Neural cell (in vitro differentiated cells): Measurements from ENCODE around the gene KCTD16. TPM values are rescaled to one million over a fixed set of nuclear protein-coding genes. Genes with fewer than 3 reads are reported as not detected.

Source experiments
- H2AFZ ChIP-seq: fragments of 200-600, 300-800 bp; sonication (generic), shearing (Covaris generic); 2 replicates; pipeline ENCODE4 v1.6.0; 2014; ENCODE audit warnings: low read depth, mild to moderate bottlenecking, antibody characterized with exemption, low read length, moderate library complexity
- H3F3A ChIP-seq: fragments of 200-600 bp; shearing (Covaris generic); 2 replicates; pipeline ENCODE4 v1.6.1; 2016; ENCODE audit warnings: mild to moderate bottlenecking, moderate library complexity, mixed read lengths, antibody characterized with exemption, low read length; ENCODE audit not compliant: insufficient read depth, poor library complexity, severe bottlenecking
- H3K27ac ChIP-seq: fragments of 200-600, 300-800 bp; sonication (generic), shearing (Covaris generic); 2 replicates; pipeline ENCODE4 v1.5.1; 2014; ENCODE audit warnings: mild to moderate bottlenecking, low read length, moderate library complexity
- H3K27me3 ChIP-seq: fragments of 300-800, 200-600 bp; sonication (generic), shearing (Covaris generic); 2 replicates; pipeline ENCODE4 v1.6.0; 2014; ENCODE audit warnings: mild to moderate bottlenecking, low read depth, low read length, moderate library complexity; ENCODE audit not compliant: insufficient read depth
- H3K36me3 ChIP-seq: fragments of 300-800, 200-600 bp; sonication (generic), shearing (Covaris generic); 2 replicates; pipeline ENCODE4 v1.5.1; 2014; ENCODE audit warnings: mild to moderate bottlenecking, antibody characterized with exemption, low read length, moderate library complexity; ENCODE audit not compliant: insufficient read depth
- H3K4me2 ChIP-seq: fragments of 300-800, 200-600 bp; sonication (generic), shearing (Covaris generic); 2 replicates; pipeline ENCODE4 v1.6.0; 2014; ENCODE audit warnings: mild to moderate bottlenecking, low read length
- H3K4me3 ChIP-seq: fragments of 300-800, 200-600 bp; sonication (generic), shearing (Covaris generic); 2 replicates; pipeline ENCODE4 v1.5.1; 2014; ENCODE audit warnings: mild to moderate bottlenecking, low read length, moderate library complexity
- H3K79me2 ChIP-seq: fragments of 200-600 bp; shearing (Covaris generic); replicated peaks from 2 replicates; pipeline ENCODE4 v1.6.0; 2014; ENCODE audit warnings: mild to moderate bottlenecking, low read length, moderate library complexity; ENCODE audit not compliant: insufficient read depth
- H3K9ac ChIP-seq: fragments of 300-800, 200-600 bp; sonication (generic), shearing (Covaris generic); 2 replicates; pipeline ENCODE4 v1.6.1; 2016; ENCODE audit warnings: mild to moderate bottlenecking, low read length, mixed read lengths
- H3K9me2 ChIP-seq: fragments of 200-600 bp; shearing (Covaris generic); 2 replicates; pipeline ENCODE4 v1.6.1; 2016; ENCODE audit warnings: mild to moderate bottlenecking, low read length, mixed read lengths; ENCODE audit not compliant: insufficient read depth
- H3K9me3 ChIP-seq: fragments of 200-600, 300-800 bp; sonication (generic), shearing (Covaris generic); 2 replicates; pipeline ENCODE4 v1.6.1; 2016; ENCODE audit warnings: mild to moderate bottlenecking, mixed run types, low read length, moderate library complexity, mixed read lengths
- H4K20me1 ChIP-seq: fragments of 200-600 bp; shearing (Covaris generic); 2 replicates; pipeline ENCODE4 v1.6.1; 2016; ENCODE audit warnings: mild to moderate bottlenecking, mixed run types; ENCODE audit not compliant: insufficient read depth
- EP300 ChIP-seq: fragments of 450-650 bp; conservative IDR thresholded peaks from 2 replicates; pipeline ENCODE4 v1.6.1; 2014; ENCODE audit warnings: antibody characterized with exemption, mild to moderate bottlenecking, moderate library complexity; ENCODE audit not compliant: poor library complexity, severe bottlenecking
- EZH2 ChIP-seq: fragments of 200-600, 300-800 bp; shearing (Covaris generic), sonication (generic); IDR thresholded peaks from 2 replicates; pipeline ENCODE4 v1.6.1; 2014; ENCODE audit warnings: antibody characterized with exemption, low read length, borderline replicate concordance, mild to moderate bottlenecking; ENCODE audit not compliant: insufficient read depth, poor library complexity, severe bottlenecking
- MXI1 ChIP-seq: fragments of 450-650 bp; conservative IDR thresholded peaks from 2 replicates; pipeline ENCODE4 v1.6.1; 2014; ENCODE audit warnings: antibody characterized with exemption, mild to moderate bottlenecking; ENCODE audit not compliant: poor library complexity, severe bottlenecking
- POLR2AphosphoS5 ChIP-seq: IDR thresholded peaks from 2 replicates; pipeline ENCODE4 v1.6.1; 2012
- RAD21 ChIP-seq: fragments of 450-650 bp; conservative IDR thresholded peaks from 2 replicates; pipeline ENCODE4 v1.6.1; 2014; ENCODE audit warnings: antibody characterized with exemption, mild to moderate bottlenecking, moderate library complexity
- SMC3 ChIP-seq: fragments of 450-650 bp; conservative IDR thresholded peaks from 2 replicates; pipeline ENCODE4 v1.6.1; 2014; ENCODE audit warnings: antibody characterized with exemption, mild to moderate bottlenecking, moderate library complexity; ENCODE audit not compliant: poor library complexity
- TAF1 ChIP-seq: IDR thresholded peaks from 2 replicates; pipeline ENCODE4 v1.6.1; 2012; ENCODE audit warnings: low read depth
- polyA plus RNA-seq: library from polyadenylated mRNA; depleted of rRNA; stranded (reverse); fragments of >200 nt; gene quantifications from 2 replicates; pipeline ENCODE4 v1.2.3, GENCODE V29; 2014
- TF ChIP-seq, protein P1 (sequence below): IDR thresholded peaks from 2 replicates; pipeline ENCODE4 v1.6.1; 2012; ENCODE audit warnings: borderline replicate concordance
- TF ChIP-seq, protein P2 (sequence below): fragments of 450-650 bp; IDR thresholded peaks from 2 replicates; pipeline ENCODE4 v1.5.1; 2014; ENCODE audit warnings: antibody characterized with exemption, mild to moderate bottlenecking, moderate library complexity; ENCODE audit not compliant: poor library complexity, severe bottlenecking

The KCTD16 gene
- polyA plus RNA-seq, 1 donor from 2014 or later, result 7.1 TPM

DNA sequence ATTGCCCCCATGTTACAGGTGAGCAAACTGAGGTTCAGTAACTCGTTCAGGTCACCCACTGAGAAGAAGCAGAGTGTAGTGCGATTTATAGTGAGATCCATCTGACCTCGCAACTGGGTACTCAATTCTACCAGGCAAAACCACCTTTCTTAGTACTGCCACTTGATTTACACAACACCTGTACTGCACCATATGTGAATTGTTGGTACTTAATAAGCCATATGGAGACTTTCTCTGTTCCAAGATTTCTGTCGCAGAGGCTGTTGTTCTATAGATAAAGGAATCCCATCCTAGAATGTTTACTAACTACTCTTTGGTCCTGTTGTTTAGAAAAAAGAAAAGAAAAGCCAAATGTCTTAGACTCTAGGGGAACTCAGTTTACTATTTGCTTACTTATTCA lies 287.5 kb downstream of the KCTD16 start:
- no peak overlapping the region for H3K9ac ChIP-seq
- no peaks in the 10 kb centered on the region for H3K9me3 ChIP-seq
- H3K36me3 ChIP-seq, result no peaks in the 10 kb centered on the region
- no peak for TF ChIP-seq TAF1
- TF ChIP-seq RAD21, result no peak
- TF ChIP-seq SMC3, result no peak
- TF ChIP-seq, protein P1, sequence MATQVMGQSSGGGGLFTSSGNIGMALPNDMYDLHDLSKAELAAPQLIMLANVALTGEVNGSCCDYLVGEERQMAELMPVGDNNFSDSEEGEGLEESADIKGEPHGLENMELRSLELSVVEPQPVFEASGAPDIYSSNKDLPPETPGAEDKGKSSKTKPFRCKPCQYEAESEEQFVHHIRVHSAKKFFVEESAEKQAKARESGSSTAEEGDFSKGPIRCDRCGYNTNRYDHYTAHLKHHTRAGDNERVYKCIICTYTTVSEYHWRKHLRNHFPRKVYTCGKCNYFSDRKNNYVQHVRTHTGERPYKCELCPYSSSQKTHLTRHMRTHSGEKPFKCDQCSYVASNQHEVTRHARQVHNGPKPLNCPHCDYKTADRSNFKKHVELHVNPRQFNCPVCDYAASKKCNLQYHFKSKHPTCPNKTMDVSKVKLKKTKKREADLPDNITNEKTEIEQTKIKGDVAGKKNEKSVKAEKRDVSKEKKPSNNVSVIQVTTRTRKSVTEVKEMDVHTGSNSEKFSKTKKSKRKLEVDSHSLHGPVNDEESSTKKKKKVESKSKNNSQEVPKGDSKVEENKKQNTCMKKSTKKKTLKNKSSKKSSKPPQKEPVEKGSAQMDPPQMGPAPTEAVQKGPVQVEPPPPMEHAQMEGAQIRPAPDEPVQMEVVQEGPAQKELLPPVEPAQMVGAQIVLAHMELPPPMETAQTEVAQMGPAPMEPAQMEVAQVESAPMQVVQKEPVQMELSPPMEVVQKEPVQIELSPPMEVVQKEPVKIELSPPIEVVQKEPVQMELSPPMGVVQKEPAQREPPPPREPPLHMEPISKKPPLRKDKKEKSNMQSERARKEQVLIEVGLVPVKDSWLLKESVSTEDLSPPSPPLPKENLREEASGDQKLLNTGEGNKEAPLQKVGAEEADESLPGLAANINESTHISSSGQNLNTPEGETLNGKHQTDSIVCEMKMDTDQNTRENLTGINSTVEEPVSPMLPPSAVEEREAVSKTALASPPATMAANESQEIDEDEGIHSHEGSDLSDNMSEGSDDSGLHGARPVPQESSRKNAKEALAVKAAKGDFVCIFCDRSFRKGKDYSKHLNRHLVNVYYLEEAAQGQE, result no peak
- TF ChIP-seq, protein P2, sequence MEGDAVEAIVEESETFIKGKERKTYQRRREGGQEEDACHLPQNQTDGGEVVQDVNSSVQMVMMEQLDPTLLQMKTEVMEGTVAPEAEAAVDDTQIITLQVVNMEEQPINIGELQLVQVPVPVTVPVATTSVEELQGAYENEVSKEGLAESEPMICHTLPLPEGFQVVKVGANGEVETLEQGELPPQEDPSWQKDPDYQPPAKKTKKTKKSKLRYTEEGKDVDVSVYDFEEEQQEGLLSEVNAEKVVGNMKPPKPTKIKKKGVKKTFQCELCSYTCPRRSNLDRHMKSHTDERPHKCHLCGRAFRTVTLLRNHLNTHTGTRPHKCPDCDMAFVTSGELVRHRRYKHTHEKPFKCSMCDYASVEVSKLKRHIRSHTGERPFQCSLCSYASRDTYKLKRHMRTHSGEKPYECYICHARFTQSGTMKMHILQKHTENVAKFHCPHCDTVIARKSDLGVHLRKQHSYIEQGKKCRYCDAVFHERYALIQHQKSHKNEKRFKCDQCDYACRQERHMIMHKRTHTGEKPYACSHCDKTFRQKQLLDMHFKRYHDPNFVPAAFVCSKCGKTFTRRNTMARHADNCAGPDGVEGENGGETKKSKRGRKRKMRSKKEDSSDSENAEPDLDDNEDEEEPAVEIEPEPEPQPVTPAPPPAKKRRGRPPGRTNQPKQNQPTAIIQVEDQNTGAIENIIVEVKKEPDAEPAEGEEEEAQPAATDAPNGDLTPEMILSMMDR, result no peak
- TF ChIP-seq EZH2, result no peak
- no peak for TF ChIP-seq EP300
- no peak for TF ChIP-seq POLR2AphosphoS5
- no peak for TF ChIP-seq MXI1
- H3K4me3 ChIP-seq, result no peak overlapping the region
- H3K27ac ChIP-seq, result no peak overlapping the region
- H4K20me1 ChIP-seq, result no peaks in the 10 kb centered on the region
- H3K9me2 ChIP-seq, result no peaks in the 10 kb centered on the region
- no peaks in the 10 kb centered on the region for H3K27me3 ChIP-seq
- no peaks in the 10 kb centered on the region for H3F3A ChIP-seq
- no peak overlapping the region for H3K4me2 ChIP-seq
- H2AFZ ChIP-seq, result no peak overlapping the region
- H3K79me2 ChIP-seq, result no peaks in the 10 kb centered on the region

DNA sequence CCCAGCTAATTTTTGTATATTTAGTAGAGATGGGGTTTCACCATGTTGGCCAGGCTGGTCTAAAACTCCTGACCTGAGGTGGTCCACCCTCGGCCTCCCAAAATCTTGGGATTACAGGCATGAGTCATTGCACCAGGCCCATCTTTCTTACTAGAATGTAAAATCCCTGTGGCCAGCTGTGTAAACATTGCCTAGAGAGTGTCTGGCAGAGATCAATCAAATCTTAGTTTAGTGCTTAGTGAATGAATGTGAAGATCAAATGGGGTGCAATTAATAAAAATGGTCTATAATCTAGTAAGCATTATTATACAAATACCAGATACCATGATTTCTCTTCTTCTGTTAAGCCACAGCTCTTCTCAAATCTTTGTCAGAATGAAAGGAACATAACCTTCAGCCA lies 289.9 kb downstream of the KCTD16 start:
- H3K4me2 ChIP-seq, result no peak overlapping the region
- no peaks in the 10 kb centered on the region for H3F3A ChIP-seq
- no peak overlapping the region for H3K4me3 ChIP-seq
- no peaks in the 10 kb centered on the region for H3K79me2 ChIP-seq
- TF ChIP-seq TAF1 (no peak), RAD21 (no peak)
- H3K36me3 ChIP-seq, result no peaks in the 10 kb centered on the region
- no peaks in the 10 kb centered on the region for H3K27me3 ChIP-seq
- no peak overlapping the region for H3K27ac ChIP-seq
- no peaks in the 10 kb centered on the region for H3K9me2 ChIP-seq
- H2AFZ ChIP-seq, result no peak overlapping the region
- no peak overlapping the region for H3K9ac ChIP-seq
- H4K20me1 ChIP-seq, result no peaks in the 10 kb centered on the region
- H3K9me3 ChIP-seq, result no peaks in the 10 kb centered on the region

DNA sequence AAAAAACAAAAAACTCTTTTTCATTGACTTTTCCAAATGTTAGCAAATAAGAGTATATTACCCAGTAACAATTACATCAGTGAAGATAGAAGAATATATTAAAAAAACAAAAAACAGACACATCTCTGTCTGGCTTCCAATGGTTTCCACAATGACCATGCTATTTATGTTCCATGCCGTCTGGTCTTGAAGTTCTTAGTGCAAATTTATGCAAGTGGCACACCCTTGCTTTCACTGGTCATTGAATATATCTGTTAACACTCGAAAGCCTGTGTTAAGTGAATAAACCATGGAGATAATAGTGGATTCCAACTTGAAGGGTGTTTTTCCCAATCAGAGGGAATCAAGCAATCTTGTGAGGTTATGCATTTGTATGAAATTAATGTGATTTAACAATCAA lies 291.9 kb downstream of the KCTD16 start:
- H3K4me2 ChIP-seq, result no peak overlapping the region
- no peaks in the 10 kb centered on the region for H3K27me3 ChIP-seq
- H3K9me3 ChIP-seq, result no peaks in the 10 kb centered on the region
- no peak overlapping the region for H3K9ac ChIP-seq
- no peak for TF ChIP-seq RAD21
- TF ChIP-seq SMC3, result no peak
- TF ChIP-seq, protein P2, result no peak
- TF ChIP-seq TAF1, result no peak
- H3K79me2 ChIP-seq, result no peaks in the 10 kb centered on the region
- H3K4me3 ChIP-seq, result no peak overlapping the region
- no peaks in the 10 kb centered on the region for H3K36me3 ChIP-seq
- no peaks in the 10 kb centered on the region for H4K20me1 ChIP-seq
- H3F3A ChIP-seq, result no peaks in the 10 kb centered on the region
- no peak overlapping the region for H2AFZ ChIP-seq
- H3K9me2 ChIP-seq, result no peaks in the 10 kb centered on the region
- no peak overlapping the region for H3K27ac ChIP-seq
